AG04450 (cell line): ENCODE results near the gene TMEM255B. TPM values are rescaled to one million over a fixed set of nuclear protein-coding genes. Genes with fewer than 3 reads are reported as not detected.
A peak's percentile ranks its signal among the peaks of the same experiment; 100 is the strongest.

Experiments used
- CTCF ChIA-PET: fragments of 300-600, 350-600 bp; formaldehyde crosslinking; extraction: SDS; loops from one replicate; lab custom pipeline; 2022; ENCODE audit warnings: antibody characterized with exemption, inconsistent platforms; lab: Charles Lee
- POLR2A ChIA-PET: fragments of 350-600 bp; formaldehyde crosslinking; extraction: SDS; loops from one replicate; lab custom pipeline; 2021; ENCODE audit warnings: antibody characterized with exemption, inconsistent platforms; lab: Yijun Ruan, JAX
- DNase-seq: peaks from one replicate; pipeline ENCODE4 v3.0.0-alpha.2; 2011; ENCODE audit warnings: low read depth, low spot score
- H3K27ac ChIP-seq: one replicate; pipeline ENCODE4 v1.5.1; 2012; ENCODE audit warnings: low read depth, low read length, control low read depth
- H3K27me3 ChIP-seq: one replicate; pipeline ENCODE4 v1.6.0; 2012; ENCODE audit warnings: low read length; ENCODE audit not compliant: control insufficient read depth, insufficient read depth
- H3K4me3 ChIP-seq: 2 replicates; pipeline ENCODE4 v1.5.1; 2011; ENCODE audit warnings: mild to moderate bottlenecking, low read depth, low read length, control low read depth
- H3K9me3 ChIP-seq: 2 replicates; pipeline ENCODE4 v1.5.1; 2012; ENCODE audit warnings: low read length; ENCODE audit not compliant: control insufficient read depth, insufficient read depth
- polyA minus RNA-seq: library from RNA; depleted of rRNA, polyadenylated mRNA; stranded (reverse); fragments of >200 nt; gene quantifications from 2 replicates; pipeline ENCODE4 v1.2.3, GENCODE V29; 2011; rRNA and poly(A)+ RNA removed
- polyA plus RNA-seq: library from polyadenylated mRNA; depleted of rRNA; stranded (reverse); fragments of >200 nt; gene quantifications from 2 replicates; pipeline ENCODE4 v1.2.3, GENCODE V29; 2011; rRNA removed
- TF ChIP-seq, protein P1 (sequence below): IDR thresholded peaks from 2 replicates; pipeline ENCODE4 v1.5.1; 2011; ENCODE audit warnings: low read depth, low read length, control low read depth, inconsistent platforms

Gene TMEM255B
- polyA plus RNA-seq (4.1 and 4.3 TPM in 2 replicates), polyA minus RNA-seq (0.48 and 0.55 TPM in 2 replicates)

DNA sequence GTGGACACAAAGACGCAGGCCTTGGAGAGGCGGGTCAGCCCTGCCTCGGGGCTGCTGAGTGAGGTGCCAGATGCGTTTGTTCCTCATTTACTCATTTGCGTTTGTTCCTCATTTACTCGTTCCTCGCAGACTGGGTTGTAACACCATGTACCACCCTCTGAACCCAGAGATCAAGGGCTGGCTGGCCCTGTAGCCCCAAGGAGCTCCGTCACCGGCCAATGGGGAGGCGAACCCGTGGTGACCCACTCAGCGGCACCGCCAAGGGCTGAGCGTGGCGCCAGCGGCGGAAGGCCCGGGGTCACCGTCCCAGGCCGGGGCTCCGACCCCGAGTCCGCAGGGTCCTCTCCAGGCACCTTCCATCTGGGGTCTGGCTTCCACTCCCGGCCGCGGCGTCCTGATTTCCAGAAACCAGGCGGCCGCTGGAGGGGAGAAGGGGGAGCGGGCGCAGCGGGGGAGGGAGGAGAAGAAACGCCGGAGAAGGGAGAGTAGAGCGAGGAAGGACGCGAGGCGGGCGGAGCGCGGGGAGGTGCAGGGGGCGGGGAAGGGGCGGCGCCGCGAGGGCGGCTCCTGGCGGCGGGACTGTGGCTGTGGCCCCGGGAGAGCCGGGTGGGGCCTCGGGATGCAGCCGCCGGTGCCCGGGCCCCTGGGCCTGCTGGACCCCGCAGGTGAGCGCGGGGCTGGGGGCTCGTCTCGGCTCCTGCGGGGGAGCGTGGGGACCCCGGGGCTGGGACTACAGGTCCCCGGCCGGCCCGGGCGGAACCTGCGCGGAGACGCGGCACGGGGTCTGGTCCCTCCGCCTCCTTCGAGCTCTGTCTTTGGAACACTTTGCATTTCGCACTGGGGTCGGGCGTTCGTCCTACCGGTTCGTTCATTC, at the start of gene TMEM255B:
TMEM255B (plus strand) TSS at position 576 of the 874 bp plus-strand sequence; CDS start at position 620, 44 bp downstream.
- no peak within 1 kb of the TSS for H3K27ac ChIP-seq
- TF ChIP-seq, protein P1, sequence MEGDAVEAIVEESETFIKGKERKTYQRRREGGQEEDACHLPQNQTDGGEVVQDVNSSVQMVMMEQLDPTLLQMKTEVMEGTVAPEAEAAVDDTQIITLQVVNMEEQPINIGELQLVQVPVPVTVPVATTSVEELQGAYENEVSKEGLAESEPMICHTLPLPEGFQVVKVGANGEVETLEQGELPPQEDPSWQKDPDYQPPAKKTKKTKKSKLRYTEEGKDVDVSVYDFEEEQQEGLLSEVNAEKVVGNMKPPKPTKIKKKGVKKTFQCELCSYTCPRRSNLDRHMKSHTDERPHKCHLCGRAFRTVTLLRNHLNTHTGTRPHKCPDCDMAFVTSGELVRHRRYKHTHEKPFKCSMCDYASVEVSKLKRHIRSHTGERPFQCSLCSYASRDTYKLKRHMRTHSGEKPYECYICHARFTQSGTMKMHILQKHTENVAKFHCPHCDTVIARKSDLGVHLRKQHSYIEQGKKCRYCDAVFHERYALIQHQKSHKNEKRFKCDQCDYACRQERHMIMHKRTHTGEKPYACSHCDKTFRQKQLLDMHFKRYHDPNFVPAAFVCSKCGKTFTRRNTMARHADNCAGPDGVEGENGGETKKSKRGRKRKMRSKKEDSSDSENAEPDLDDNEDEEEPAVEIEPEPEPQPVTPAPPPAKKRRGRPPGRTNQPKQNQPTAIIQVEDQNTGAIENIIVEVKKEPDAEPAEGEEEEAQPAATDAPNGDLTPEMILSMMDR: no peak
- H3K27me3 ChIP-seq: peaks cover 30% of the 10 kb centered on the region
- no peaks in the 10 kb centered on the region; the same call in 1 of the 2 replicates for H3K9me3 ChIP-seq
- H3K4me3 ChIP-seq: peak within 1 kb of the TSS; percentile 64
- ChIA-PET POLR2A (no interaction called here), CTCF (no interaction called here)
- DNase-seq: peak; percentile 15

DNA sequence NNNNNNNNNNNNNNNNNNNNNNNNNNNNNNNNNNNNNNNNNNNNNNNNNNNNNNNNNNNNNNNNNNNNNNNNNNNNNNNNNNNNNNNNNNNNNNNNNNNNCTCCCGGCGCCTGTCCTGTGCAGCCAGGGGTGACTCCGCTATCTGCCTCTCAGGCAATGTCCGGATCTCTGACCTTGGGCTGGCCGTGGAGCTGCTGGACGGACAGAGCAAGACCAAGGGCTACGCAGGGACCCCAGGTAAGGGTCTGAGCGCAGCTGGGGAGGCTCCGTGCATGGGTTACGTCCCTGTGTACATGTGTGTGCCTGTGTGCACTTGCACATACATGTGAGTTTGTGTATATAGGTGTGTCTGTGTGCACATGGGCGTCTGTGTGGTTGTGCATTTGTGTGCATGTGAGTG, 36.1 kb upstream of the TMEM255B start:
- TF ChIP-seq, protein P1: no peak
- Histone ChIP-seq H3K27ac (no peak overlapping the region), H3K27me3 (no peaks in the 10 kb centered on the region), H3K4me3 (no peak overlapping the region), H3K9me3 (peaks cover 11% of the 10 kb centered on the region)
- DNase-seq: no peak
- ChIA-PET POLR2A (no interaction called here), CTCF (no interaction called here)

DNA sequence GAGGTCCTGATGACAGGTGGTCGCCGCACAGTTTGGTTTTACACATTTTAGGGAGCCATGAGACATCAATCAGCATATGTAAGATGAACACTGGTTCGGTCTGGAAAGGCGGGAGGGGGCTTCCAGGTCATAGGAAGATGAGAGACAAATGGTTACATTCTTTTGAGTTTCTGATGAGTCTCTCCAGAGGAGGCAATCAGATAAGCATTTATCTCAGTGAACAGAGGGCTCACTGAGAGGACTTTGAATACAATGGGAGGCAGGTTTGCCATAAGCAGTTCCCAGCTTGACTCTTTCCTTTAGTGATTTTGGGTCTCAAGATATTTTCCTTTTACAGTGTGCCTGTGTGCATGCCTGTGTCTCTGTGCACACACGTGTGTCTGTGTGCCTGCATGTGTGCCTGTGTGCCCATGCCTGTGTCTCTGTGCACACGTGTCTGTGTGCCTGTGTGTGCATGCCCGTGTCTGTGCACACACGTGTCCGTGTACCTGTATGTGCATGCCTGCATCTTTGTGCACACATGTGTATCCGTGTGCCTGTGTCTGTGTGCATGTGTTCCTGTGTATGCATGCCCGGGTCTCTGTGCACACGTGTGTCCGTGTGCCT, 35.5 kb upstream of the TMEM255B start:
- H3K27me3 ChIP-seq: no peaks in the 10 kb centered on the region
- CTCF ChIA-PET: no interaction called here

DNA sequence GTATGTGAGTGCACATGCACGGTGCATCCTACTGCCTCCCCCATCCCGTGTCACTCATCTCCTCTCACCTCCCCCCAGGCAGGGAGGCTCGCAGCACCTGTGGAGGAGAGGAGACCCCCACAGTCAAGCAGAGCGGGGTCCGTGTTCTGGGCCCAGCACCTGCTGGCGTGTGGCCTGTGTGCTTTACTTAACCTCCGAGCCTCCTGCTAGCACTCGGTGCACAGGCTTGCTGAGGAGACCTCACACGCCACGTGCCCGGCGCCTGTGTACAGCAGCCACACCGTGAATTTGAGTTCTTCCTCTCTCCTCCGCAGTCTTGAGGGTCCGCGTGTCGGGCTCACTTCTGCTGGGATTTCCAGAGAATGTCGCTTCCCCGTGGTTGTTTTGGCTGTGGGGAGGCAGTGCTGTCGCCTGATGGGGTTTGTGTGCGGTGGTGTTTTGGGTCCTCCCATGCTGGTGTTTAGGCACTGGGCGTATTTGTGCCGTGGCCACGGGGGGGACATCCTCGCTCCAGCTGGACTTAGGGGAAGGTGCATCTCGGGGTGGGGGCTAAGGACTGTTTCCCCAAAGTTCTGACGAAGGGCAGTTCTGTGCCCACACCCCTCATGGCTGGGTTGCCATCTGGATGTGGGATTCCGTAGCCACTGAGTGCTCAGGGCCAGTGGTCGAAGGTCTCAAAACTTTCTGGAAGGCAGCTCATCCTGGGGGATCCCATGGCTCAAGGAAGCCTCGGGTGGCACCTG, 34.8 kb upstream of the TMEM255B start:
- H3K27ac ChIP-seq: no peak overlapping the region
- ChIA-PET CTCF (interaction anchor here (0.6 to 0.7 kb wide), 2 partner anchors 14 to 221 kb away, joined by 3 read pairs; no protein-coding TSS in a partner anchor), POLR2A (no interaction called here)
- peaks cover 6% of the 10 kb centered on the region for H3K27me3 ChIP-seq
- H3K9me3 ChIP-seq: peaks cover 17% of the 10 kb centered on the region
- DNase-seq: no peak
- no peak overlapping the region for H3K4me3 ChIP-seq
- TF ChIP-seq, protein P1: no peak

More for the DNA sequence above, 35.5 kb upstream of the TMEM255B start:
- POLR2A ChIA-PET: no interaction called here
- Histone ChIP-seq H3K9me3 (peaks cover 13% of the 10 kb centered on the region), H3K4me3 (no peak overlapping the region), H3K27ac (no peak overlapping the region)
- TF ChIP-seq, protein P1: no peak
- DNase-seq: no peak
